Coronary artery (tissue), 2 donors: ENCODE data around the gene CNN2.

ENCODE experiments used
- DNase-seq: peaks from one replicate; pipeline ENCODE4 v3.0.0-alpha.2; 2017; ENCODE audit warnings: low spot score
- H3K27ac ChIP-seq, 2 donors: fragments of 200-600 bp; sonication (generic); one replicate each; pipeline ENCODE4 v1.5.1; 2016 to 2019
- H3K4me3 ChIP-seq: fragments of 200-600 bp; sonication (generic); 2 replicates; pipeline ENCODE4 v1.5.1; 2016; ENCODE audit warnings: mild to moderate bottlenecking, moderate library complexity
- TF ChIP-seq, protein P1 (sequence below): fragments of 200-600 bp; sonication (generic); IDR thresholded peaks from one replicate; pipeline ENCODE4 v1.5.1; 2019; ENCODE audit warnings: antibody characterized with exemption

Gene CNN2

DNA sequence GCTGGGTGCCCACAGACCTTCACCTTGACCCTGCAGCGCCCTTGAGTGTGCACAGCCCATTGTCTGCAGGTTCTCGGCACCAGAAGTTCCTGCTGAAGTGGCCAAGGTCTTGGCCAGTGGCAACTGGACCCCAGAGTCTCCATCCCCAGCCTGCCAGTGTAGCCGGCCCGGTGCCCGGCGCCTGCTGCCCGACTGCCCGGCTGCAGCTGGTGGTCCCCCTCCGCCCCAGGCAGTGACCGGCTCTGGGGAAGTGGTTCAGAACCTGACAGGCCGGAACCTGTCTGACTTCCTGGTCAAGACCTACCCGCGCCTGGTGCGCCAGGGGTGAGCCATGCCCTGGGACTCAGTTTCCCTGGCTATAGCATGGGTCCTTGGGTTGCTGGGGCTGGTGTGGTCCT lies 28.6 kb downstream of the CNN2 start:
- Histone ChIP-seq H3K4me3 (no peak overlapping the region), H3K27ac (no peak overlapping the region)
- TF ChIP-seq, protein P1, sequence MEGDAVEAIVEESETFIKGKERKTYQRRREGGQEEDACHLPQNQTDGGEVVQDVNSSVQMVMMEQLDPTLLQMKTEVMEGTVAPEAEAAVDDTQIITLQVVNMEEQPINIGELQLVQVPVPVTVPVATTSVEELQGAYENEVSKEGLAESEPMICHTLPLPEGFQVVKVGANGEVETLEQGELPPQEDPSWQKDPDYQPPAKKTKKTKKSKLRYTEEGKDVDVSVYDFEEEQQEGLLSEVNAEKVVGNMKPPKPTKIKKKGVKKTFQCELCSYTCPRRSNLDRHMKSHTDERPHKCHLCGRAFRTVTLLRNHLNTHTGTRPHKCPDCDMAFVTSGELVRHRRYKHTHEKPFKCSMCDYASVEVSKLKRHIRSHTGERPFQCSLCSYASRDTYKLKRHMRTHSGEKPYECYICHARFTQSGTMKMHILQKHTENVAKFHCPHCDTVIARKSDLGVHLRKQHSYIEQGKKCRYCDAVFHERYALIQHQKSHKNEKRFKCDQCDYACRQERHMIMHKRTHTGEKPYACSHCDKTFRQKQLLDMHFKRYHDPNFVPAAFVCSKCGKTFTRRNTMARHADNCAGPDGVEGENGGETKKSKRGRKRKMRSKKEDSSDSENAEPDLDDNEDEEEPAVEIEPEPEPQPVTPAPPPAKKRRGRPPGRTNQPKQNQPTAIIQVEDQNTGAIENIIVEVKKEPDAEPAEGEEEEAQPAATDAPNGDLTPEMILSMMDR = no peak
- no peak for DNase-seq

DNA sequence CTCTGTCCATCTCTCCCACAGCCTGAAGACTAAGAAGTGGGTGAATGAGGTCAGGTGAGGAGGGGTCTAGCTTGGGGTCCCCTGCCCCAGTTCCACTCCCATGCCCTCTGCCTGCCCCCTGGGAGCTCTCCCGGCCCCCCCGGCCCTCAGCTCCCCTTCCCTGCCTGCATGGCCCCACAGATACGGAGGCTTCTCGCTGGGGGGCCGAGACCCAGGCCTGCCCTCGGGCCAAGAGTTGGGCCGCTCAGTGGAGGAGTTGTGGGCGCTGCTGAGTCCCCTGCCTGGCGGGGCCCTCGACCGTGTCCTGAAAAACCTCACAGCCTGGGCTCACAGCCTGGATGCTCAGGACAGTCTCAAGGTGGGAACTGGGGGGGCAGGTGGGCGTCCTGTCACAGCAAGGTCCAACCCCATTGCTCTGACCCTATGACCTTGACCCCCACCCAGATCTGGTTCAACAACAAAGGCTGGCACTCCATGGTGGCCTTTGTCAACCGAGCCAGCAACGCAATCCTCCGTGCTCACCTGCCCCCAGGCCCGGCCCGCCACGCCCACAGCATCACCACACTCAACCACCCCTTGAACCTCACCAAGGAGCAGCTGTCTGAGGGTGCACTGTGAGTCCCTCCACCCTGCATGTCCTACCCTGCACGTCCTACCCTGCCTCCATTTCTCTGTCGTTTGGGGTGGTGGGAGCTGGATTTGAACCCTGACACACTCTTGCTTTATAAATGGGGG lies 29.6 kb downstream of the CNN2 start:
- no peak overlapping the region for H3K27ac ChIP-seq
- TF ChIP-seq, protein P1 = no peak
- H3K4me3 ChIP-seq = no peak overlapping the region
- DNase-seq = no peak

DNA sequence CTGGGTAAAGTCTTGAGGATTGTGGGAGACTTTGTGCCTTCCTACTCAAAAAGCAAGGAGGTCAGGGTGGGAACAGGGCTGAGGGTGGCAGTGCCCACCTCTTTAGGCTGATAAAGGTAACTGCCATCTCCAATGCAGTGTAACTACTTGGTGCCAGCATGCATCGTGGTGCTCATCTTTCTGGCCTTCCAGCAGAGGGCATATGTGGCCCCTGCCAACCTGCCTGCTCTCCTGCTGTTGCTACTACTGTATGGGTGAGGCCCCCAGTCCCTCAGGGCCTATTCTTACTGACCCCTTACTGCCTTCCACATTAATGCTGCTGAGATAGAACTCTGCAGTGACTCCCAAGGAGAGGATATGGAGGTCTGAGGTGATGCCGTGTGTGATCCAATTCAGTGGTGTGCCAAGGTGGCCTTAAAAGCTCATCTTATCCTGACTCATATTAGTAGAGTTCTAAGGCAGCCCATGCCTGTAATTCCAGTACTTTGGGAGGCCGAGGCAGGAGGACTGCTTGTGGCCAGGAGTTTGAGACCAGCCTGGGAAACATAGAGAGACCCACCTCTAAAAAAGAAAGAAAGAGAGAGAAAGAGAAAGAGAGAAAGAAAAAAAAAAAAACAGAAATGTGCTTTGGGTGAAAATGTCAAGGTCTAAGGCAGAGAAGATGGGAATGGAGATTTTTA lies 30.9 kb downstream of the CNN2 start:
- no peak for DNase-seq
- TF ChIP-seq, protein P1 = no peak
- no peak overlapping the region for H3K27ac ChIP-seq
- H3K4me3 ChIP-seq = no peak overlapping the region

DNA sequence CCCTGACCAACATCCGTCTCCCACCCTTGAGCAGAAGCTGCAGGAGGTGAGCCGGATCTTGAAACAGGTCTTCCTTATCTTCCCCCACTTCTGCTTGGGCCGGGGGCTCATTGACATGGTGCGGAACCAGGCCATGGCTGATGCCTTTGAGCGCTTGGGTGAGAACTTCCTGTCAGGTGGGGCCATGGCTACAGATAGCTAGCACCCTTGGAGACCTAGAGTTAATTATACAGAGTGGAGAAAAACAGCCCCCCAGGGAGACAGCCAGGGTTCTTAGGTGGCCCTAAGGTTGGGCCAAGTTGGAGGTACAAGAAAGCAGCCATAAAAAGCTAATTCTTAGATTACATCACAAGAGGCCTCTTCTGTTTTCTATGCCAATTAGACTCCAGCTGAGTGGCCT lies 31.7 kb downstream of the CNN2 start:
- TF ChIP-seq, protein P1 = no peak
- no peak overlapping the region for H3K27ac ChIP-seq
- H3K4me3 ChIP-seq = no peak overlapping the region
- DNase-seq = no peak

DNA sequence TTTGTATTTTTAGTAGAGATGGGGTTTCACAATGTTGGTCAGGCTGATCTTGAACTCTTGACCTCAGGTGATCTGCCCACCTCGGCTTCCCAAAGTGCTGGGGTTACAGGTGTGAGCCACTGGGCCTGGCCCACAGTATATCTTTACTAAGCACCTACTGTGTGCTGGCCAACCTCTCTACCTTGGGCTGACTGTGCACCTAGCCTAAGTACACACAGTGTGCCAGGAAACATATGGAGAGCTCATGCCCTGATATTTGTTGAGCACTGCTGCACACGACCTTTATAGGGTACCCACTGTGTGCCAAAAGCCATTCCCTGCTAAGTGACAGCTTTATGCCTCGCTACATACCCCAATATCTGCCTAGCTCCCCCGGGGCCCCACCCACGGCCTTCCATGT lies 34.3 kb downstream of the CNN2 start:
- TF ChIP-seq, protein P1 = no peak
- no peak for DNase-seq
- Histone ChIP-seq H3K4me3 (no peak overlapping the region), H3K27ac (no peak overlapping the region)

DNA sequence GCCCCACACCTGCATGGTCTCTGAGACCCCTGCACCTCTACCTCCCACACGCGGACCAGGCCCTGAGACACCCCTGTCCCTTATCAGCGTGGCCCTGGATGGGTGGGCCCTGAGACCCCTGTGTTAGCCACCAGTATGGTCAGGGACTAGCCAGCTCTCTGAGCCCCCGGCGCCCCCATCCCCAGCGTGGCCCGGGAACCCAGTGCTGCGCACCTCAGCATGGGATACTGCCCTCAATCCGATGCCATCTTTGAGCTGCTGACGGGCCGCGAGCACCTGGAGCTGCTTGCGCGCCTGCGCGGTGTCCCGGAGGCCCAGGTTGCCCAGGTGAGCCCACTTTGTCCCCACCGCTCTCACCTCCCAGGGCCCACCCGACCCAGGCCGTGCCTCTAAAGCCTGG lies 35.6 kb downstream of the CNN2 start:
- TF ChIP-seq, protein P1 = no peak
- no peak overlapping the region for H3K4me3 ChIP-seq
- no peak overlapping the region for H3K27ac ChIP-seq
- no peak for DNase-seq
